GM18861 (cell line): Measurements from ENCODE around the gene NKIRAS1.
"Not testable (repeated sequence)": the region's sequence is repeated elsewhere in the genome, so short reads cannot be mapped to it uniquely, and the experiment has no call there.

ENCODE experiments used
- ATAC-seq: cut with Tn5 transposase; IDR thresholded peaks from one replicate; pipeline ENCODE4 v1.9.1; 2021; ENCODE audit not compliant: unreplicated experiment

NKIRAS1 gene

DNA sequence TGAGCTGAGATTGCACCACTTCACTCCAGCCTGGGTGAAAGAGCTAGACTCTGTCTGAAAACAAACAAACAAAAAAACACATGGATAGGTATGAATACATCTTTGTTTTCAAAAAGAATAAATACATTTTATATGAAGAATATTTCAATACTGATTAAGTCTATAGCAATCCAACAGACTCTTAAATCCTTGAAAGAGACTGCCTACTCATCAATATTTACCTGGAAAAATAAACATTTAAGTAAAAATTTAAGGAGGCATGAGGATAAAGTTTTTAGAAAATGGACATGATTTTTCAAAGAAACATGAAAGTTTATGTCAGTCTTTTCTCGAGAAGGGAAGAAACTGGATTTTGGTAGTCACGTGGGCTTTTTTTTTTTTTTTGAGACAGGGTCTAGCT lies 5.4 kb downstream of the NKIRAS1 start:
- no peak for ATAC-seq

DNA sequence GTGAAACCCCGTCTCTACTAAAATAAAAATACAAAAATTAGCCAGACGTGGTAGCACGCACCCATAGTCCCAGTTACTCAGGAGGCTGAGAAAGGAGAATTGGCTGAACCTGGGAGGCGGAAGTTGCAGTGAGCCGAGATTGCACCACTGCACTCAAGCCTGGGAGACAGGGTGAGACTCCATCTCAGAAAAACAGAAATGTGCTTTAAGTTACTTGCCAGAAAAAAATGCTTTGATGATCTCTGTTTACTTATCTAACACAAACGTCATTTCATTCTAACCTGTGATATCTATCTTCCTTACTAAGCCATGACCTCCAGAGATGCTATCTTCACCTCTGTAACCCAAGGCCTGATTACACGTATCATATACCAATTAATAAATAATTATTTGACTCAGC lies 7.4 kb downstream of the NKIRAS1 start:
- no peak for ATAC-seq

DNA sequence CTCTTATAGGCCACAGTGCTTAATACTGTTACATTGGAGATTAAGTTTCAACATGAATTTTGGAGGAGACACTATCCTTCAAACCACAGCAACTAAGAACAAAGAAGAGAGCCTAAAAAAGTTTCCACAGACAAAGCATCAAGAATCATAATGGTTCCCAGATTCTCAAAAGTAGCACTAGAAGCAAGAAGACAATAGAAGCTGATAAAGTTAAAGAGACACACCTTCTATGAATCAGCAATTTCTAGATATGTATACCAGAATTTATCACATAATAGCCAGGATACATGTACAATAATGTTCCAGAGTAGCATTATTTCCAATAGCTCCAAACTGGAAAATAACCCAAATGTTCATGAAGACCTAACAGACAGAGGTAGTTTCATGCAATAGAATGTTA lies 12.2 kb downstream of the NKIRAS1 start:
- ATAC-seq = no peak

DNA sequence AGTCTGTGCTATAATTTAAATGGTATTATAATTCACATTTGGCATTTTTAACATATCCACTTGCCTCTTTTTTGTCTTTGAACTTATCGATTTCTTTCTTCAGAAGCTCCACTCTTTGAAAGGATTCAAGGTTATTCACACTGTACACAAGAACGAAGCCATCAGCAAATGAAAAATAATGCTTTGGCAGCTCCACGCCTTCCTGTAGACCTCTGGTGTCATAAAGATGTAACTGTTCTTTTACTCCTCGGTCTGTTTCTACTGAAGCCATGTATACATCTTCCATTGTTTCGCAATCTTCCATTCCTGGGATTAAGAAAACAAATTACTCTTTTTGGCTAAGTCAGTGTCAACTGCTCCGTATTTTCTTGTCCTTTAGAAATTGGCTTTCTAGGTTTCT lies 16.0 kb downstream of the NKIRAS1 start:
- no peak for ATAC-seq

DNA sequence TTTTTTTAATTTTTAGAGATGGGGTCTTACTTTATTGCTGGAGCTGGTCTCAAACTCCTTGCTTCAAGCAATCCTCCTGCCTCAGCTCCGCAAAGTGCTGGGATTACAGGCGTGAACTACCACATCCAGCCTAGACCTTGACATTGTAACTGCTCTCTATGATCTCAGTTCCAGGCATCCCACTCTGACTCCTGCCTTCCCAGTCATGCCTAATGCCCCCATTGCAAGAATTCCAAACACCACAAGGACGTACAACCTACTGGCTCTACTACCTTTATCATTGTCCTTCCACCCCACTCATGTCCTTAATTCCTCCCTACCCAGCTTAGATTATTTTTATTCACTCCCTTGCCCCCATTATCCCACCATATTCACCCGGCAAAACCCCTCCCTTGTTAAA lies 21.6 kb downstream of the NKIRAS1 start:
- no peak for ATAC-seq

DNA sequence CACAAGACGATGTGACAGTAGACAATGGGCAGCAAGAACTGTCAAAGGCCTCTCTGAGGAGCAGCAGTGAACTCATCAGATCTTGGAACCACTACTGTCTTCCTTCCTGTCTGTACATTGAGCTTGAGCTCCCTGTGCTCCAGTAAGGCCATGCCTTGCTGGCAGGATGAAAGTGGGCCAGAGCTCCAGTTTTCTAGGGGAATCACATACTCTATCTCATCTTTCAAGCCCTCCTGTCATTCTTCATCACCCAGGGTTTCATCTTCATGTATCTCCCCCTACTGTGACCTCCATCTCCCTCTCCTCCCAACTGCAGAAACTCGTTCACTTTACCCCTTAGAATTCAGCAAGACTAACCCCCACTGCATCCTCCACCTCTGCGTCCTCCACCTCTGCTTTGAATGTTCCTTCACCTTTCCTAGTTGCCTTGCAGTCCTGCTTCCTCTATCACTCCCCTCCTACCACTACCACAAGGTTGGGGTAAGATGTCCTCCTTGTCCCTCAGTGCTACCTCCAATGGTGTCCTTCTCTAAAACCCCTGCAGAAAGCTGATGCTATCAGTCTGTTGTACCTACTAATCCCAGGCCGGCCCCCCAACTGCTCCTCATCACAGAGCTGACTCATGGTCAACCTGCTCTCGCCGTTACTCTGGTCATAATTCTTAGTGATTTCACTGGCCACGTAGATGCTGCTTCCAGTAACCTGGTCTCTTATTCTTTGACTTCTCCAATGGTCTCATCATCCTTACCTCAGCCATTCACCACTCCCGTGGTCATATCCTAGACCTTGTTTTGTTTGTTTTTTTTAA lies 22.3 kb downstream of the NKIRAS1 start:
- ATAC-seq = no peak

DNA sequence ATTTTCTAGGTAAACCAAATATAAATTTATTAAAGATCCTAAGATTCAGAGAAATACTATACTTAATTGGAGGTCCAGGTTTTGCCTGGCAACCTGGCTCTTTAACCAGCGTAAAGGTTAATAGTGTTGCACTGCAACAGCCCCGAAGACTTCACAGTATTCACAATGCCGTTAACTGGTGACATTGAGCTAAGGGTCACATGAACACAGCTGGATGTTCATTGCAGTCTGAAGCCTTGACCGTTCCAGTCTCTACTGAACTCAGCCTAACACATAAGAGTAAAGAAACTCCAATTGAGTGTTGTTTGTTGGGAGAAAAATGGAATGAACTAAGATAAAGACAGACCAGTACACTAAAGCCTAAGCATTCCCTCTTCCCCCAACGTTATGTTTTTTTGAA lies 26.8 kb downstream of the NKIRAS1 start:
- ATAC-seq = no peak

DNA sequence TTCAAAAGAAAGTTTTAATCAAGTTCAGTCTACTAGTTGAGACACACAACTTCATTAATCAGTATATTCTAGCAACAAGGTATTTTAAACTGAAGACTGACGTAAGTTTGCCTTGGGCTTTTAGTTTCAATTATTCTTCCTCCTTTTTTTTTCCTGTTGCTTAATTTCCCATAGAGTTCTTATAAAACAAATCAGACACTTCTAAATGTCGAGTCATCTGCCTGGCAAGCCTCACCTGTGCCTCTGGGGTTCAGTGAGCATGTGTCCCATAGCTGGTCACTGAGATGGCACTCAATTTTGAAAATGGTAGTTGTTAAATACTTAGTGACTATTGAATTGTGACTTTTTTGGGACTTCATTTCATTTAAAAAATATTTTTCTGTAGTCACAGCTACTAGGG lies 27.4 kb downstream of the NKIRAS1 start:
- no peak for ATAC-seq

DNA sequence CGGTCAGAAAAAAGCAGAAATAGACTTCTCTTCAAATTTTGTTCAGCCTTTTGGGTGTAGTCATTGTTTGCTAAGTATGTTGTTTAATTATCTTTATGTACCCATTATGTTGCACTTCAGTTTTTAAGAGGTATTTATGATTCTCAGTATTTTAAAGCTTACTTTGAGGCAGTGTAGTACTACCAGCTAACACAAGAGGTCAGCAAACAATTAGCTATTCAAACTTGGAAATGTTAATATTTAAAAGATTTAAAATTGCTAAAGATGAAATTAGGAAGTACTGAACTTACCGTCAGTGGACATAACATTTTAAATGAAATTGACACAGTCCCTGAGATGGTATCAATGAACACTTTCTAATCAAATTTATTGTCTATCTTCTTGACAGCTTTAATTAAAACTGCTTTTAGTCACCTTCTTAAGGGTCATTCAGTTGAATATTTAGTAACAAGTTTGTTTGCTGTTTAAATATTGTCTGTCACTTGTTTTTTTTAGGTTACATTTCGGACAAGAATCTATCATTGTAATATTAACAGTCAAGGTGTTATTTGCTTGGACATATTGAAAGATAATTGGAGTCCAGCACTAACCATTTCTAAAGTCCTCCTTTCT lies 28.1 kb downstream of the NKIRAS1 start:
- ATAC-seq = no peak

DNA sequence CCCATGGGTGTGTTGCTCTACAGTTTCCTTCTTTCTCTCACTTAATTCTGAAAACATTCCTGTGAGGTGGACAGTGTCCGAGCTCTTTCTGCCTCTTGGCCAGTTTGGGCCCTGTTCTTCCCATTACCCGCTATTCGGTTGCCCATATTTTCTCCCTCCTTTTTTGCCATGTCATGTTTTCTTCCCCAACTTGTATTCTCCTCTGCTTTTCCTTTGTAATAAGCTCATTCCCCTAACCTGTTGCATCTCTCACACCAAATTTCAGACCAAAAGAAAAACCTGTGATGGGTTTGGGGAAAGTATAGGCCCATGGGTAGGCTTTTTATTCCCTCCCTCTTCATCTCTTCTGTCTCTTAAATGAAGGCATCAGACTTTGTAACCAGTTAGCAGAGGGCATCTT lies 30.5 kb downstream of the NKIRAS1 start:
- no peak for ATAC-seq

DNA sequence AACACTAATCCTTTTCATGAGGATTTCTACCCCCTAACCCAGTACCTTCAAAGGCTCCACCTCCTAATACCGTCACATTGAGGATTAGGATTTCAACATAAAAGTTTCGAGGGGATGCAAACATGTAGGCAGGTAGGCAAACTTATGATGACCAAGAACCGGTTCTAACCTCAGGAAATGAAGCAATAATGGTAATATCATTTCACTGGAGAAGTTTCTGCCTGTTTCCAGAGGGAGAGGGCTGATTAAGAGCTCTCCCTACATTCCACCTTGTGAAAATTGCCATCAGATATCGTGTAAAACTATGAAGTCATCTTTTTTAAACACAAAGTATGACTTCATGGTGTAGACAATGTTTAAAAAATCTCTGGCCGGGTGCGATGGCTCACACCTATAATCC lies 31.6 kb downstream of the NKIRAS1 start:
- ATAC-seq = no peak

DNA sequence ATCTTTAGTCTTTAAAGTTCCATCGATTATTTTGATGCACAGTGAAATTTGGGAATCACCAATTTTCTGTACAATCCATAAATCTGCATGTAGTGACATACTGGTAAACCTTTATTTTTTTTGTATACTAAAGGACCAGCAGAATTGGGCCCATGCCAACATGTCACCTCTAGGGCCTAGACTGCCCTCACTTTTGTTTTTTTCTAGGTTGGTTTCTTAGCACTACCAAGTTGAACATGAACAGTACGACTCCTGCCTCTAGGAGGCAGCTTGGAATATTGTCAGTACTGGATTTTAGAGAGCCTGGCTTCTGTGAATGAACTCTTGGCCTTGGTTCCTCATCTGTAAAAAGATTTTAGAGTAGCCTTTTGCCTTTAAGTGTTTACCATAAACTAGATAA lies 32.3 kb downstream of the NKIRAS1 start:
- ATAC-seq = no peak

DNA sequence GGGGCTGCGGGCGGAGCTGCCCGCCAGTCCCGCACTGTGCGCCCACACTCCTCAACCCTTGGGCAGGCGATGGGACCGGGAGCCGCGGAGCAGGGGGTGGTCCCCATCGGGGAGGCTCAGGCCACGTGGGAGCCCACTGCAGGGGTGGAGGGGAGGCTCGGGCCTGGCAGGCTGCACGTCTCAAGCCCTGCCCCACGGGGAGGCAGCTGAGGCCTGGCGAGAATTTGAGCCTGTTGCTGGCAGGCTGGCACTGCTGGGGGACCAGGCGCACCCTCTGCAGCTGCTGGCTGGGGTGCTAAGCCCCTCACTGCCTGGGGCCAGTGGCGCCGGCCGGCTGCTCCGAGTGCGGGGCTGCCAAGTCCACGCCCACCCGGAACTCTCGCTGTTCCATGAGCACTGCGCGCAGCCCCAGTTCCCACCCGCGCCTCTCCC lies 34.3 kb downstream of the NKIRAS1 start:
- ATAC-seq = no peak

DNA sequence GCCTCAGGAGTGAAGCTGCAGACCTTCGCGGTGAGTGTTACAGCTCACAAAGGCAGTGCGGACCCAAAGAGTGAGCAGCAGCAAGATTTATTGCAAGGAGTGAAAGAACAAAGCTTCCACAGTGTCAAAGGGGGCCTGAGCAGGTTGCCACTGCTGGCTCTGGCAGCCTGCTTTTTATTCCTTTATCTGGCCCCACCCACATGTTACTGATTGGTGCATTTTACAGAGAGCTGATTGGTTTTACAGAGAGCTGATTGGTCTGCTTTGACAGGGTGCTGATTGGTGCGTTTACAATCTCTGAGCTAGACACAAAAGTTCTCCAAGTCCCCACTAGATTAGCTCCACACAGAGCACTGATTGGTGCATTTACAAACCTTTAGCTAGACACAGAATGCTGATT lies 34.8 kb downstream of the NKIRAS1 start:
- ATAC-seq = not testable (repeated sequence)

DNA sequence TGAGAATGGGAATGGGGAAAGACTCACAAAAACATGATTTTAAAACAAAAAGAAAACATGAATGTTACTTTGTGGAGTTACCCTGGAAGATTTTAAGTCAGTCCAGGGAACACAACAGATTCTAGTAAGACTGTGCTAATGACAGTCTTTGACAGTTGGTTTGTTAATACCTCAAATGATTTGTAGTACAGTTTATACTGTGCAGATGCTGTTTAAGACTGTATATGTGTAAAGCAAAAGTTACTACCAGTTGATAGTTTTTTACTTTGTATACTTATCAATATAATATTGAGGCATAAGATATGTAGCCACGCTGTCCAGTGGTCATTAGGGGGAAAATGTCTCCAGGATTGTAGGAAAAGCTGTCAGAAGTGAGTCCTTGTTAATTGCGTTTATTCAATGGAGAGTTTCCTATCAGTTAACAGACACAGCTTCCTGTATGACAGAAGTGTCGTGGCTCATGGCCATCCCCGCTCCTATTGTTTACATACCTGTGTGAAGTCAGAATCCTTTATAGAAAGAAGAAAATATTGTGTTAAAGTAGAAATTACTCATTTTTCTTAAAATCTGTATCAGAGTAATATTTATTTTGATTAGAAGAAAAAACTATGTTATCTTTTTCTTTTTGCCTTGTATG lies 36.0 kb downstream of the NKIRAS1 start:
- no peak for ATAC-seq

DNA sequence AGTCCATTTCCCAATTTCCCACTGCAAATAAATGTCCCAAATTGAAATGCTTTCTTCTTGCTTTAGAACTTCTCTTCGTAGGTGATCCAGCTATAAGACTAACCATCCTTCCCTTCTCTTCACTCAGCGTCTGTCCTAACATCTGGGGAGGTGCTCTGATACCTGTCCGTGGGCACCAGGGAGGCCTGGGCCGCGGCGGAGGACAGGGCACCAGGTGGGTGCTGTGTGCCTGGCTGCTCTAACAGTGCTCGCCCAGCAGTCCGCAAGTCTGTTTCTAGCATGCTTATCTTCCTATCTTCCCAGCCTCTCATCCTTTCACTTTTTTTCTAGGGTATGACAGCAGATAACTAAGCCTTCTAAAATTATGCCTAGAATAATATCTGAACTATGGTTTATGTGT lies 37.3 kb downstream of the NKIRAS1 start:
- ATAC-seq = no peak

DNA sequence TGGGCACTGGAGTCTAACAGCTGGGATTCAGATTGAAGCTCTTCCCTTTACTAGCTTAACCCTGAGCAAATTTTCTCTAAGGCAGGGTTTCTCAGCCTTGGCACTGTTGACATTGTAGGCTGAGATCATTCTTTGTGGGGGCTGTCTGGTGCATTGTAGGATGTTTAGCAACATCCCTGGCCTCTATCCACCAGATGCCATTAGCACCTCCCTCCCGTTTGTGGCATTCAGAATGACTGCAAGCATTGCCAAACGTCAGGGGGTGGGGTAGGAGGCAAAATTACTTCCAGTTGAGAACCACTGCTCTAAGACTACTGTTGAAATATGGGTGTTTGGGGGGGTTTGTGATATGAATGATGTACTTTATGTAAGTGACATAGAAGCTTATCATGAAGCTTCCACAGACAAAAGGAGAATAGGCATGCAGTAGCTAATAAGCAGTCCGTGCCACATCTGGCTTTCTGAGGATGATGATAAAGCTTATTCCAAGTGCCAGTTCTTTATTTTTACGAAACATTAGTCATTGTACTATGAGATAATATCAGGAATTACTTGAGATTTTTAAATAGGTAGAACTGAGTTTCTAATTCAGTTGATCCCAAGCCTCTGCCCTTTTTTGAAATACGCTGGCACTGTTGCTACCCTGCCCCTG lies 39.3 kb downstream of the NKIRAS1 start:
- no peak for ATAC-seq

DNA sequence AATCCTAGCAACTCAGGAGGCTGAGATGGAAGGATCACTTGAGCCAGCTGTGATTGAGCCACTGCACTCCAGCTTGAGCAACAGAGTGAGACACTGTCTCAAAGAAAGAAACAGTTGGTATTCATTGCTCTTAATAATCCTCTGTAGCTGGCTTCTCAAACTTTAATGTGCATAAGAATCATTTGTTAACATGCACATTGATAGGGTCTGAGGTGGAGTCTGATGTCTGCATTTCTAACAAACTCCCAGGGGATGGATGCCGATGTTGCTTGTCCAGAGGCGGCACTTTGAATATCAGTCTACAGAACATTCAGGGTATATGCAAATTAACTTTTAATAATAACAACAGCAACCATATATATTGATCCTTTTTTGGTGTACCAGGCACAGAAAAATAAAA lies 39.9 kb downstream of the NKIRAS1 start:
- ATAC-seq = no peak

DNA sequence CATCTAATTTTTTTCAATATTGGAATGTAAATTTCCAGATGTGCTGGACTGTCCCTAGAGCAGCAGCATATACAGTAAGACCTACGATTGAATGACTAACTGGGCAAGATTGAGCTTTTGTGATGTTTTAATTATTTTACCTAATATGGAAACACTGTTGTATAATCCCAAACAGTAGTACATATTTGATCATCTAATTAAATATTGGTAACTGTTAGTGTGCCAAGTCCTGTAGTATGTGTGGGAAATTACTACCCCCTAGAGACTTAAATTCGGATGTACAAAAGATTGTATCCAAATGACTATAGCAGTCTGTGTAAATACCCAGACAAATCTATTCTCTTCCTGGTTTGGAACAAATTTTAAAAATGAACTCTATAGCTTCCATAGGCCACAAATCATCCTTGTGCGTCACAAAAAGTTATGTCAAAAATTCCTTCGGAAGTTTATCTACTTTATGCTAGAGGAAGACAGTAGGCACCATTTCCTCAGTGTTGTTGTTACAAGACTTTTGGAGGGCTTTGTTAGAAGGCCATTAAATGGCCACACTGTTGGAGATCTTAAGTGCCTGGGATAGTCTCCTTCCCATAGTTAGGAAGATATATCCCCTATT lies 41.6 kb downstream of the NKIRAS1 start:
- ATAC-seq = no peak

DNA sequence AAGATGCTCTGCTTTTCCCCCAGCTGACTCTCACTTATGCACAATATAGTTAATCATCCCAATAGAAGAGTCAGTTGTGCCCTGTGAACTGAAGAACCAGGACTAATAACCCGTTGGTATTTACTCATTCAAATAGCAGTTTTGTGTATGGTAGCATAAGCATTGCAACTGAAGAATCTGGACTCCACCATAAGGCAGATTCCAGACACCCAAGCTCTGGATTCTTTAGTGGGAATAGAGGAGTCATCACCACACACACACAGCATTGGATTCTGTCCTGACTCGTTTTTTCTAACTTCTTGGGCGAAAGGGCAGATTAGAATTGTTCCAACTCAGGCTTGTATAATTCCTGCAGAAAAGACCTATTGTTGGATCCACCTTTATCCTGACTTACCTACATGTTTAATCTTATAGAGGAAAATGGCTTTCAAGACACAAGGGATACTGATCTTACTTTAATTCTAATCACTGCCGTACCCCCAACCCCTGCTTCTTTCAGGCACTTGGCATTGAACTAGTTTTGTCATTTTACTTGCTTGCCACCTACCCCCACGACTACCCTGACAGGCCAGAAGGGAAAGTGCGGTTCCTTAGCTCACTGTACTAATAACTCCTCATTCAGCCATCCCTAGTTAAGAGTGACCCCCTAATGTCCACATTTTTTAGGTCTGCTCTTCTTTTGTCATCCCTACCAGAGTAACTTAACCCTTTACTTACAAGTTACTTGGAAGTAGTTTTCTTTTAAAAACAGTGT lies 42.3 kb downstream of the NKIRAS1 start:
- ATAC-seq = no peak

DNA sequence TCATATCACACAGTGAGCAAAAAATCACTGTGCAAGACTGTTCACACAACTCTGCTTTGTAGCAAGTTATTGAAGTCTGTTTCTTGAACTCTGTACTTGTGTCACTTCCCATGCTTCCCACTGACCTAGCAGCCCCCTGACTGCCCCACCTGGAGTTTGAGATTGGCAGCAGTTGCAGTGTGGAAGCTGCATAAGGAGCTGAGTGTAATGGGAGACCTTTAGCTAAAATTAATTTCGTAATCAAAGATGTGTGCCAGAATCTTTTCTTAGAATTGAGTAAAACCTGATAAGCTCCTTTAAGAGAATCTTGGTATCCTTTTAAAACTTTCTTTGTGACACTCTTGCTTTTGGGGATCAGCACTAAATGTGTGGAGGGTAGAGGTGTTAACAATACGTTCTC lies 42.8 kb downstream of the NKIRAS1 start:
- no peak for ATAC-seq
